Inflammatory macrophage treated with lipopolysaccharide for 4 hours (primary cell): ENCODE measurements around the gene CSKMT.
"Not testable (repeated sequence)": the region's sequence is repeated elsewhere in the genome, so short reads cannot be mapped to it uniquely, and the experiment has no call there.

Experiments used
- DNase-seq: peaks from one replicate; pipeline ENCODE4 v3.0.0-alpha.2; 2020

The CSKMT gene

DNA sequence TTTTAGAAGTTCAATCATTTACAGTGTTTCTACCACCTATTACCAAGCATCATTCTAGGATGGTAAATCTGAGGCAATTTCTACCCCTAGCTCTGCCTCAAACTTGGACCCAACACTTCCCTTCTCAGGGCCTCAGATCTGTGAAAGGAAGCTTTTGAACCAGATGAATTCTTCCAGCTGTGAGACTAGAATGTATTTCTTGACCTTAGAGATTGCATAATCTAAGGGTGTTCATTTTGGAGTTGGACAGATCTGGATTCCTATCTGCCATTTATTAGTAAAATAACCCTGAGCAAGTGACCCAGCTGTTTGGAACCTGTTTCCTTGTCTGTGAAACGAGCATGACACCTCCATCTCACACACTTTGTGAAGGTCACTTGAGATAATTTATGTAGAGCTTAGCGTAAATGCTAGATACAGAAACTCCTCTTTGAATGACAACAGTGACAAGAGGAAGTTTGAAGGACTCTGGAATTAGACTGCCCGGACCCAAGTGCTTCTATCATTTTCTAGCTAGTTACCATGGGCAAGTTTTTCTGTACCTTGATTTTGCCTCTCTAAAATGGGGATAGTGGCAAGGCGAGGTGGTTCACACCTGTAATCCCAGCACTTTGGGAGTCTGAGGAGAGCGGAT, 8.2 kb upstream of the CSKMT start:
- no peak for DNase-seq

DNA sequence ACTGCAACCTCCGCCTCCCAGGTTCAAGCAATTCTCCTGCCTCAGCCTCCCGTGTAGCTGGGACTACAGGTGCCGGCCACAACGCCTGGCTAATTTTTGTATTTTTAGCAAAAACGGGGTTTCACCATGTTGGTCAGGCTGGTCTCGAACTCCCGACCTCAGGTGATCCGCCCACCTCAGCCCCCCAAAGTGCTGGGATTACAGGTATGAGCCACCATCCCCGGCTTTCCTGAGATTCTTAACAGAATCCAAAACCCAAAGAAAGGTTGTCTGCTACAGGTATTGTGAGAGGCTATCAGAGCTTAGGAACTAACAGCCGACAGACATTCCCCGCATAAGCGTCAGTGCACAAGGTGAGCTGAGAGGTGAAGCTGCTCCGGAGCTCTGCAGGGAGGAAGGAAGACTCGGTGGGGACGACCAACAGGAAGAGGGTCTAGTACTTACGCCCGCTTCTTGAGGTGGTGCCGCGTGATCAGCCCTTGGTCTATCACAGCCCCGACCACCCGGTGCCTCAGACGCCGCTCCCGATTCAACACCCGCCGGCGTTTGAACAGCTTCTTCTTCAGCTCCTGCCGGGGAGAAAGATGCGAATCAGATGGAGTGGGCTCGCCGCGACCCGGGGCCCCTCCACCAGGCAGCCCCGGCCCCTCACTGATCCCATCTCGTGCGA, 572 bp upstream of the CSKMT start:
- peak; percentile 35 for DNase-seq

DNA sequence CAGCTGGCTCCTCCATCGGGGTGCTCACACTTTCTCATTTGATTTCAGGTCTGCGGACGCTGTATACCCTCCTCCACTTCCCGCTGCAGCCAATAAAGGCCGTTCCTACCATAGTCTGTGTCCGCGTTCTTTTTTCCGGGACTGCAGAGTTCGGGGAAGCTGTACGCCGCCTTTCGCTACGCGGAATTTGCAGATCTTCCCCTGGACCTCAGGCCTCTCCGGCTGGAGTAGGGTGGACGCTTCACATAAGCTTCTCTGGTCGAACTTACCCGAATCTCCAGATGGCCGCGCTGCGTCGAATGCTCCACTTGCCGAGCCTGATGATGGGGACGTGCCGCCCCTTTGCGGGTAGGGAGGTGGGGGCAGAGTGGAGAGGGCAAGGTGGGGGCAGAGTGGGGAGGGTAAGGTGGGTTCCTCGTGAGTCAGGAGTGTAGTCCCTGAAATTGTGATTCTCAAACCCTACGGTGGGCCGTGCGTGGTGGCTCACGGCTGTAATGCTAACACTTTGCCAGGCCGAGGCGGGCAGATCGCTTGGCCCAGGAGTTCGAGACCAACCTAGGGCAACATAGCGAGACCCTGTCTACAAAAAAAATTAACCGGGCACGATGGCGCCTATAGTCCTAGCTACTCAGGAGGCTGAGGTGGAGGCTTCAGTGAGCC, 617 bp downstream of the CSKMT start:
- peak; percentile 61 for DNase-seq

DNA sequence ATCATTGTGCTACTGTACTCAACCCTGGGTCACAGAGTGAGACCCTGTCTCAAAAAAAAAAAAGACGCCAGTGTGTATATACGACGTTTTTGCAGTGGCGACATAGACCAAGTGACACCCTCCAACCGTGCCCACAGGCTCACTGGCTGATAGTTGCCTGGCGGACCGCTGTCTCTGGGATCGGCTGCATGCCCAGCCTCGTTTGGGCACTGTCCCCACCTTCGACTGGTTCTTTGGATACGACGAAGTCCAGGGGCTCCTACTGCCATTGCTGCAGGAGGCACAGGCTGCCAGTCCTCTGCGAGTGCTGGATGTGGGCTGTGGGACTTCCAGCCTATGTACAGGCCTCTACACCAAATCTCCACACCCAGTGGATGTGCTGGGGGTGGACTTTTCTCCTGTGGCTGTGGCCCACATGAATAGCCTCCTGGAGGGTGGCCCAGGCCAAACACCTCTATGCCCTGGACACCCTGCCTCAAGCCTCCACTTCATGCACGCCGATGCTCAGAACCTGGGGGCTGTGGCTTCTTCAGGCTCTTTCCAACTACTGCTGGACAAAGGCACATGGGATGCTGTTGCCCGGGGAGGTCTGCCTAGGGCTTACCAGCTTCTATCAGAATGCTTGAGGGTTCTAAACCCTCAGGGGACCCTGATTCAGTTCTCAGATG, 1.3 kb downstream of the CSKMT start:
- DNase-seq, result no peak

DNA sequence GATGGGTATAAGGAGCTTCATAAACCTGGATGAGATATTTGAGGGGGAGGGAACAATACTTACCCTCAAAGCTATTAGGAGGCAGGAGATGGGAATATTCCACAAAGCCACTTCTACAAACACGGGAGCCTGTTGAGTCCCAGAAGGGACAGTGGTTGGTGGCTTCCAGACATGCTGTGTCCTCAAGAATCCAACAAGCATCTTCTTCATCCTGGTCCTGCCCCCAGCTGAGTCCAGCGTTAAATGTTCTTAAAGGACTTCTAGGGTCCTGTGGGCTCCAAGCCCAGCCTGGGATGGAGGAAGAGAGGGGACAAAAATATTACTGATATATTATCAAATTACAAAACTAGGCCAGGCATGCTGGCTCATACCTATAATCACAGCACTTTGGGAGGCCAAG, 2.3 kb downstream of the CSKMT start:
- DNase-seq, result no peak

DNA sequence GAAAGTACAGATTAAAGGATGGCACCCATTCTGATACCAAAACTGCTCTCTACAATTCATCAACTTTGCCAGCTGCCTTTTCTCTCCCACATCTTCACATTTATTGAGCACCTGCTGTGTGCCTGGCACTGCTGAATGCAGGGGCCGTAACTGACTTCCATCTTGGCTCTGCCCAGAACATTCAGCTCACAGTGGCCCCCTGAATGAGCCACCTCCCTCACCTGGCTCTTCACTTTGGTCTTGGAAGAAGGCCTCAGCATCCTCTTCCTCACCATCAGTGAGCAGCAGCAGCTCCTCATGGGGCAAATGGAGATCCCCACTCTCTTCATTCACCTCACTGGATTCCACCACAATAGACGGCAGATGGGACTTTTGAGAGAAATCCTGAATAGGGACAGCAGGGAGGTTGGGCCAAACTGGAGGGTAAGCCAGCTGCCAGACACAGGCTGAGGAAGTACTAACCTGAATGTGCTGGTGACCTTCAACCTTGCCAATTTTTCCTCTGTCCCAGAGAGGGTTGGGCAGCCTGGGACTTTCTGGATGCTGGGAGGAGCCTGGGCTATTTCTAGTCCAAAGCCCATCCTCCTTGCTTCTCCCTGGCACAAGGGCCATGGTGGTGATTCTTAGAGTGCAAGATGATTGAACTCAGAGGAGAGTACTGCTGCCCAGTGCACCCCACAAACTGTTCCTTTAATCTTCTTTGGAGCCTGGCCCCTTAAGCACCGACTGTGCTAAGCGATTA, 4.5 kb downstream of the CSKMT start:
- DNase-seq, result no peak

DNA sequence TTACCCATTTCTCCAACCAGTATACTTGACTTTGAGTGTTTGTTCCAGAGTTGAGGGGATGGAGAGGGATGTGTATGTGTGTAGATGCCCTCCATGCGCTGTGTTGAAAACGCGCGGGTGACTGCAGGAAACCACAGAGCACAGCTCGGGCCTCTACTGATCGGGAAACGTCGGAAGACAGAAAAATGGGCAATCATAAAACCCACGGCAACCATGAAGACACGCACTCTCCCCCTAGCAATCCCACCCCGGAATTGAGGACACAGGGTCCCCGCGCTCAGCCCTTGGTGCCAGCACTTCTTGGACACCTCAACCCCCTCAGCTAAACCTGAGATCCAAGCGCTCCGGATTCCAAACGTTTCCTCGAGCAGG, 6.1 kb downstream of the CSKMT start:
- DNase-seq, result no peak

DNA sequence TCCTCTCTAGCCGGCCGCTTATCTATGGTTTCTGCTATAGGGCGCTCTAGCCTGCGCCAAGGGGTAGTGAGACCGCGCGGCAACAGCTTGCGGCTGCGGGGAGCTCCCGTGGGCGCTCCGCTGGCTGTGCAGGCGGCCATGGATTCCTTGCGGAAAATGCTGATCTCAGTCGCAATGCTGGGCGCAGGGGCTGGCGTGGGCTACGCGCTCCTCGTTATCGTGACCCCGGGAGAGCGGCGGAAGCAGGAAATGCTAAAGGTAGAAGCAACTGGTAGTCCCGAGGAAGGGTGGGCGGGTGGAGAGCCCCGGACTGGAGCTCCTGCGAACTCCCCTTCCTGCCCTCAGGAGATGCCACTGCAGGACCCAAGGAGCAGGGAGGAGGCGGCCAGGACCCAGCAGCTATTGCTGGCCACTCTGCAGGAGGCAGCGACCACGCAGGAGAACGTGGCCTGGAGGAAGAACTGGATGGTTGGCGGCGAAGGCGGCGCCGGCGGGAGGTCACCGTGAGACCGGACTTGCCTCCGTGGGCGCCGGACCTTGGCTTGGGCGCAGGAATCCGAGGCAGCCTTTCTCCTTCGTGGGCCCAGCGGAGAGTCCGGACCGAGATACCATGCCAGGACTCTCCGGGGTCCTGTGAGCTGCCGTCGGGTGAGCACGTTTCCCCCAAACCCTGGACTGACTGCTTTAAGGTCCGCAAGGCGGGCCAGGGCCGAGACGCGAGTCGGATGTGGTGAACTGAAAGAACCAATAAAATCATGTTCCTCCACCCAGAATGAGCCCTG, 6.7 kb downstream of the CSKMT start, which contains the start of the genes LBHD1 and UQCC3:
TSS of gene LBHD1 (minus strand) at position 660 of the 782 bp plus-strand sequence. CDS start 2,236 bp downstream, outside the sequence.
TSS of gene UQCC3 (plus strand) at position 66 of the 782 bp plus-strand sequence. CDS start at position 139, 73 bp downstream.
- DNase-seq, result peak; percentile 84

DNA sequence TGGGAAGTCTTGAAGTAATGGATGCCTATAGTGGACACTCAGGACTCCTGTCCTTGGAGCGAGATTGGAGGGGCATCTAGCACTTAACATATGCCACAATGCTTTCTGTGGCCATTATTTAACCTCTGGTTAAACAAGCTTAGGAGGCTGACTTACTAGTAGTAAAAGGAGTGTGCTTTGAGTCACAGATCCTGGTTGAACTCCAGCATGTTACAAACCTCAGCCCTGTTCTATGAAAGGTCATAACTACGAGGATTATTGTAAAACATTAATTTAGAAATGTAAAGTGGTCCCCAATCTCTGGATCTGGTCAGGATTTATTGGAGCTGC, 8.0 kb downstream of the CSKMT start:
- DNase-seq, result no peak

DNA sequence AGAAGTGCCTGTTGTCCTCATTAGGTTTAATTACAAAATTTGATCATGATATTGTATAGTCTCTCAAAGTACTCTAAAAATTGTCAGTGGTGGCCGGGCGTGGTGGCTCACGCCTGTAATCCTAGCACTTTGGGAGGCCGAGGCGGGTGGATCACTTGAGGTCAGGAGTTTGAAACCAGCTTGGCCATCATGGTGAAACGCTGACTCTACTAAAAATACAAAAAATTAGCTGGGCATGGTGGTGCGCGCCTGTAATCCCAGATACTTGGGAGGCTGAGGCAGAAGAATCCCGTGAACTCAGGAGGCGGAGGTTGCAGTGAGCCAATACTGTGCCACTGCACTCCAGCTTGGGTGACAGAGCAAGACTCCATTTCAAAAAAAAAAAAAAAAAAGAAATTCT, 10.3 kb downstream of the CSKMT start:
- DNase-seq, result not testable (repeated sequence)

DNA sequence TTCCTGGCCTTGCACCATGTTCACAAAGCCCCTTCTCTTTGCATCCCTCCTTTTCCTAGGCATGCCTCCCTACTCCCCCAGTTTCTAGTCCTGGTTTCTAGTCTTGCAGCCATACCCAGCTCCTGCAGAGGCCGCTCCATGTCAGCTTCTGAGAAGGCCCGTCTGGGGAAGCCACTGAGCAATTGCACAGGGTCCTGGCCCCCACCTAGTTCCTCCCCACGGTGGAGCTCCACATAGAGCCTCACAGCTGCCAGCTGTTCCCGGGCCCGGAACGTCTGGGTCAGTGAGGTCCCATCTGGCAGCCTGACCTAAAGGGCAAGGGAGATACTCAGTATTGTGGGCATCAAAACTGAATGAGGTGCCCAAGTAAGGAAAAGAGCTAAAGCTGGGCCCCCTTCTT, 11.6 kb downstream of the CSKMT start:
- no peak for DNase-seq

DNA sequence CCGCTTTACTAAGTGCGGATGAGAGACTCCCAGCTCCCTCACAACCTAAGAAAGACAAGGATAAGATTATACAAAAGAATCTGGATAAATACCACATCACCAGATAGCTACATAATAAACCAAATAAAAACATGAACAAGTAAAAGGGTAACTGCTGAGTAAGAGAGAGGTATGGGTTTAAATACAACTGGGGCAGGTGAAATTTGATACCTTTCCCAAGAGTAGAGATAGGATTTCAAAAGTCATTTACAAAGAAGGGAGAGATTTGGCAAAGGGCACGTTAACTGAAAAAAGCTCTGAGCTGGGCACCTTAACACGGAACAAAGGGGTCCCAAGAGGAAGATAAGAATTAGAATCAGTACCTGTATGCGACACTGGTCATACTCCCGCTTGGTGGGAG, 12.0 kb downstream of the CSKMT start:
- DNase-seq, result no peak

DNA sequence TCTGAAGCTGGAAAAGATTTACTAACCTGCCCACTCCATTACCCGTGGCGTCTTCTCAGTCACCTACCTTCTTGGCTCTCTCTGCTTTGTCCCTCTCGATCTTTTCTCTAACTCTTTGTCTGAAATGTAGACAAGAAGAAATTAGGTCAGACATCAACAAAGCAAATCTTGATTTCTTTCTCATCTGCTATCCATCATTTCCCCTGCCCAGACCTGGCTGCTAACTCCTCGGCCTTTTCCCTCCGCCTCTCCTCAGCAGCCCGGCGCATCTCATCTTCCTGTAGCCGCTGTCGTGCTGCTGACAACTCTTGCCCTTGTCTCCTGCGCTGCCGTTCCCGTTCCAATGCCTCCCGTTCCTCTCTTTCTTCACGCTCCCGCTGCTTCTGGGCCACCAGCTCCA, 12.6 kb downstream of the CSKMT start:
- DNase-seq, result no peak

DNA sequence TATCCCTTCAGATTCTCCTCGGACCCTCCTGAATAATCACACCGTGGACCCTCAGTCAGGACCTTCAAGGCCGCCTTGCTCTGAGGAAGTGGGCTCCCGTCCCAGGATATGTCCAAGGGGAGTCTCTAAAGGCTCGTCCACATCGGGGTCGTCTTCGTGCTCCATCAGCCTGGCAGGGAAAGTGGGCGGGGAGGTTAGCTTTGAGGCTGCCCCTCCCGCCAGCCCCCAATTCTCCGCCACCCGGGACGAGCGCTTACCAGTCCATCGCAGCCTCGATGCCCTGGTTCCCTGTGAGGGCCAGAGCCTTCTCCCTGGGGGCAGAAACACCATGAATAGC, 13.3 kb downstream of the CSKMT start:
- no peak for DNase-seq

DNA sequence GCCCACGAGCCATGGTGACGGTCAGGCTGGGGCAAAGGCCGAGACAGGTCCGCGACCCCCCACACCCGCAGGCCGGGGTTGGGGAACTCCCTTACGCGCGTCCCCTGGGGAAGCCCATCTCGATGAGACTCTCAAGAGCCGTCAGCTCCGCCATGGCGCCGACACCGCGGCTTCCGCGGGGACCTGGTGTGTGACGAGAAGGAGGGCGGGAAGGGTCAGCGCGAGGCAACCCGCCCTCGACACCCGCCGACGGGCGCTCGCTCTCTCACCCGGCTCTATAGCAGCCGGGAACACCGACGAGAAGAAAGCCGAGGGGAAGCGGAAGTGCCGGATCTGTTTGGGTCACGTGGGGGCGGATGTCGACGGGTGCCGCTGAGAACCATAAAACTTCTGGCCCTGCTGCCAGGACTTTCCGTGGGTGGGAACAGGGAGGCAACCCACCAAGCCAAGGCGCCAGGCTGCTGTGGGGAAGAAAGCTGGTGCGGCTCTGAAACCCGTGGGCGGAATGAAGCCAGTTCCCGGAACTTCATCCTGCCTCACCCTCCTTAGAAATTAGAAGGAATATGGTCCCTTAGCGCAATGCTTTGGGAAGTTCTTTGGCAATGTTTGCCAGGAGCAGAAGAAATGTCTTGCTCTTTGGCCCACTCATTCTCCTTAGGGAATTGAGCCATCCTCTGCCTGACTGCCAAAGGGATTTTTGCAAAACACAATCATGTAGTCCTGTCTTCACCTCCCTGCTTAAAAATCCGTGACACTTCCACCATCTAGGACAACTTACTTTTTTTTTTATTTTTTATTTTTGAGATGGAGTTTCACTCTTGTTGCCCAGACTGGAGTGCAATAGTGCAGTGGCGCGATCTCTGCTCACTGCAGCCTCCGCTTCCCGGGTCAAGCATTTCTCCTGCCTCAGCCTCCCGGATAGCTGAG, 13.9 kb downstream of the CSKMT start, which contains the start of gene UBXN1:
TSS of gene UBXN1 (minus strand) at position 304 of the 927 bp plus-strand sequence. CDS start at position 154, 150 bp downstream.
- peak; percentile 96 for DNase-seq

DNA sequence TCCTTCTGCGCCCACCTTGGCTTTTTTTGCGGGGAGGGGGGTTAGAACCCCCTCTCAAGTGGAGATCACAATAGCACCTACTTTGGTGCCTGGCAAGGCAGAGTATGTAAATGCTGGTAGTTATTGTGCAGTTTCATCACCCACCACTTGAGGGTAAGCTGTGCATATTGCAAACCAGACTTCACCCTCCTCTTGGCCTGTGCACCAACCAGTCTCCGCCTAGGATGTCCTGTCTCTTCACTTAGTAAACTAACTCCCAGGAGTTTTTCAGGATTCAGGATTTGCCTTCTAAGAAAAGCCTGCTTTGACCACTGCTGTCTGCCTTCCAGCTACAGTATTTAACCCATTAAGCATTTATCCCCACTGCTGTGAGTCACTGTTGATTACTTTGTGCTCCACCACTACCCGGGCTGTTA, 15.7 kb downstream of the CSKMT start:
- DNase-seq, result peak; percentile 57

DNA sequence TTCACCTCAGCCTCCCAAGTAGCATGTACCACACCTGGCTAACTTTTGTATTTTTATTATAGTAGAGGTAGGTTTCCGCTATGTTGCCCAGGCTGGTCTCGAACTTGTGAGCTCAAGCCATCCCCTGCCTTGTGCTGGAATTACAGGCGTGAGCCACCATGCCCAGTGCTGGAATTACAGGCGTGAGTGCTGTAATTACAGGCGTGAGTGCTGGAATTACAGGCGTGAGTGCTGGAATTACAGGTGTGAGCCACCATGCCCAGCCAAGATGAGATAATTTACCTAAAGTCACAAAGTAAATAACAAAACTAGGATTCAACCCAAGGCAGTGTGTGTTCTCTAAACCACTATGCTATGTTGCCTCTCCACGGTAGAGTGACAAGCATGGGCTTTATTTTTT, 17.4 kb downstream of the CSKMT start:
- DNase-seq, result no peak

DNA sequence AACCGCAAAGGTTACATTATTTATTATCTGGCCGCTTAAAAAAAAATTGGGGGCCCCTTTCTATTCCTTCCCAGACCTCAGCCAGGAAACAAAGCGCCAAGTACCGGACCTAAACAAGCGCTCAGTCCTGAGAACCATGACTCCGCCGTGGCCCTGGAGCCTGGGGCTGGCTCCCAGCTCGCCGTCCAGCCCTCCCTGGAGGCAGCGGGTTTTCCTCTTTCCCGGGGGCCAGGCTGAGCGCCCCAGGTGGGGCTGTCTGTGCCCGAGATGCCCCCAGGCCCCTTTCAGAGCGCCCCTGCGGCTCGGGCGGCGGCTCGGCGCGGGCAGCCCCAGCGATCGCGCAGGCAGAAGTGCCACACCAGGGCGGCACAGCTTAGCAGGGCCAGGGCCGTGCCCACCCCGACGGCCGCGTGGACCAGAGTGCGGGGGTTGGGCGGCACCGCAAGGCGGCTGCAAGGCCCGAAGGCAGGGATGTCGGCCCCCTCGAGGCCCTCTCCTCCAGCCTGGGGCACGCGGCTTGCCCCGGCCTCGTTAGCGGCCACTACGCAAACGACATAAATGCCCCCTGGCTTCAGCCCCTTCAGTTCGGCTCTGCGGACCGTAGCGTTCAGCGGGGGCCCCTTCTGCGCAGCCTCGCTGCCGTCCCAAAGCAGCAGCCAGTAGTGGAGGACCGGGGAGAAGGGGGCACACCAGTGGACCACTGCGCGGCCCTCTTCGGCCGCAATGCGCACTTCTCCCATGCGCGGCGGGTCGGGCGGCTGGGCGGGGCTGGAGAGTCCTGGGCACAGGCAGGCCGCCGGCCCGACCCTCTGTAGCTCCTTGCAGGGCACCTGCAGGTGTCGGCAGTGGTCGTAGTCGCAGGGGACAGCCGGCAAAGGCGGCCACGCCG, 22.6 kb downstream of the CSKMT start:
- no peak for DNase-seq

DNA sequence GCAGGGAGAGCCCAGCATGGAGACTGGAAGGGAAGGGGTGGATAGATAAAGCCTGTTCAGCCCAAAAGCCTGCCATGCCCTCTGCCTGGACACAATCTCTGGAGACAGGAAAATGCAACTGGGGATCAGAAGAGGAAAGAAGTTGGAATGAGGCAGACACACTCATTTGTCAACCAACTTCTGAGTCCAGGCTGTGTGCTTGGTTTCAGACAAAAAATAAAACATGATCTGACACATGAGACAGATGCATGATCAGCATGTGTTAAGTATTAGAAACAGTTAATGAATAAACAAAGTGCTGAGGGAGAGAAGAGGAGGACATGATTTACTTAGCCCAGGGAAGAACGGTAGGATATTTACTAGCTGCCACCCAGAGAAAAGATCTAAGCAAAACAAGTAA, 23.4 kb downstream of the CSKMT start:
- DNase-seq, result no peak
